Thoracic aorta (tissue), 2 donors: Measurements from ENCODE around the gene SSPN. TPM values are rescaled to one million over a fixed set of nuclear protein-coding genes. Genes with fewer than 3 reads are reported as not detected.
"Not testable (repeated sequence)": the region's sequence is repeated elsewhere in the genome, so short reads cannot be mapped to it uniquely, and the experiment has no call there.

Experiments
- ATAC-seq: fragments of 150-250 bp; one replicate; pipeline ENCODE4 v1.8.0; 2017; ENCODE audit warnings: low read depth; ENCODE audit not compliant: insufficient number of reproducible peaks, low FRiP score
- DNase-seq: peaks from one replicate; pipeline ENCODE4 v3.0.0-alpha.2; 2020; ENCODE audit warnings: low spot score
- H3K27ac ChIP-seq, 2 donors: fragments of 200-600 bp; sonication (generic); 1 replicate in 1 of 2; 2 replicates in 1 of 2; pipeline ENCODE4 v1.5.1; 2016; ENCODE audit warnings: mild to moderate bottlenecking in 2 of 2, moderate library complexity in 2 of 2
- H3K27me3 ChIP-seq: fragments of 200-600 bp; sonication (generic); replicated peaks from 2 replicates; pipeline ENCODE4 v1.6.0; 2016; ENCODE audit warnings: mild to moderate bottlenecking; ENCODE audit not compliant: insufficient read depth
- H3K36me3 ChIP-seq: fragments of 200-600 bp; sonication (generic); one replicate; pipeline ENCODE4 v1.5.1; 2016
- H3K4me1 ChIP-seq, 2 donors: fragments of 200-600 bp; sonication (generic); 1 replicate in 1 of 2; 2 replicates in 1 of 2; pipeline versions ENCODE4 v1.5.1 to v1.6.0; 2016; ENCODE audit warnings: low read depth in 2 of 2, mild to moderate bottlenecking in 1 of 2; ENCODE audit not compliant: control insufficient read depth in 1 of 2
- H3K4me3 ChIP-seq: fragments of 200-600 bp; sonication (generic); 2 replicates; pipeline ENCODE4 v1.5.1; 2016; ENCODE audit warnings: mild to moderate bottlenecking
- H3K9me3 ChIP-seq: fragments of 200-600 bp; sonication (generic); 2 replicates; pipeline ENCODE4 v1.5.1; 2016
- total RNA-seq, 2 donors: library from RNA; depleted of rRNA; stranded (reverse); fragments of >200 nt; gene quantifications; one replicate each; pipeline versions ENCODE4 v1.1.0 to v1.2.3, GENCODE V29; 2016
- TF ChIP-seq, protein P1 (sequence below): fragments of 200-600 bp; sonication (generic); IDR thresholded peaks from one replicate; pipeline ENCODE4 v1.5.1; 2019; ENCODE audit warnings: antibody characterized with exemption

The SSPN gene
- total RNA-seq, 2 donors from 2014 or later: 36.7 to 50.9 TPM

- H3K27ac ChIP-seq: no peak overlapping the region
- H3K36me3 ChIP-seq: no peaks in the 10 kb centered on the region
- TF ChIP-seq, protein P1, sequence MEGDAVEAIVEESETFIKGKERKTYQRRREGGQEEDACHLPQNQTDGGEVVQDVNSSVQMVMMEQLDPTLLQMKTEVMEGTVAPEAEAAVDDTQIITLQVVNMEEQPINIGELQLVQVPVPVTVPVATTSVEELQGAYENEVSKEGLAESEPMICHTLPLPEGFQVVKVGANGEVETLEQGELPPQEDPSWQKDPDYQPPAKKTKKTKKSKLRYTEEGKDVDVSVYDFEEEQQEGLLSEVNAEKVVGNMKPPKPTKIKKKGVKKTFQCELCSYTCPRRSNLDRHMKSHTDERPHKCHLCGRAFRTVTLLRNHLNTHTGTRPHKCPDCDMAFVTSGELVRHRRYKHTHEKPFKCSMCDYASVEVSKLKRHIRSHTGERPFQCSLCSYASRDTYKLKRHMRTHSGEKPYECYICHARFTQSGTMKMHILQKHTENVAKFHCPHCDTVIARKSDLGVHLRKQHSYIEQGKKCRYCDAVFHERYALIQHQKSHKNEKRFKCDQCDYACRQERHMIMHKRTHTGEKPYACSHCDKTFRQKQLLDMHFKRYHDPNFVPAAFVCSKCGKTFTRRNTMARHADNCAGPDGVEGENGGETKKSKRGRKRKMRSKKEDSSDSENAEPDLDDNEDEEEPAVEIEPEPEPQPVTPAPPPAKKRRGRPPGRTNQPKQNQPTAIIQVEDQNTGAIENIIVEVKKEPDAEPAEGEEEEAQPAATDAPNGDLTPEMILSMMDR: no peak
- no peaks in the 10 kb centered on the region for H3K27me3 ChIP-seq
- no peaks in the 10 kb centered on the region for H3K9me3 ChIP-seq
- H3K4me3 ChIP-seq: no peak overlapping the region
- H3K4me1 ChIP-seq: peaks cover 0 to 6% of the 10 kb centered on the region in 2 donors
- DNase-seq (no peak), ATAC-seq (no peak)
Measured at GRCh38 chr12:26233631-26234030, 38.3 kb downstream of the SSPN start.

DNA sequence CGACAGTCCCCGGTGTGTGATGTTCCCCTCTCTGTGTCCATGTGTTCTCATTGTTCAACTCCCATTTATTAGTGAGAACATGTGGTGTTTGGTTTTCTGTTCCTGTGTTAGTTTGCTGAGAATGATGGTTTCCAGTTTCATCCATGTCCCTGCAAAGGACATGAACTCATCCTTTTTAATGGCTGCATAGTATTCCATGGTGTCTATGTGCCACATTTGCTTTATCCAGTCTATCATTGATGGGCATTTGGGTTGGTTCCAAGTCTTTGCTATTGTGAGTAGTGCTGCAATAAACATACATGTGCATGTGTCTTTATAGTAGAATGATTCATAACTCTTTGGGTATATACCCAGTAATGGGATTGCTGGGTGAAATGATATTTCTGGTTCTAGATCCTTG, 40.1 kb downstream of the SSPN start:
- H3K4me3 ChIP-seq, DNase-seq, H3K9me3 ChIP-seq, ATAC-seq, H3K27ac ChIP-seq, H3K27me3 ChIP-seq, H3K36me3 ChIP-seq: not testable (repeated sequence)
- peaks cover 6 to 21% of the 10 kb centered on the region in 2 donors for H3K4me1 ChIP-seq

- TF ChIP-seq, protein P1: no peak
- Histone ChIP-seq H3K27ac (peak overlapping the region; percentile 67 to 73), H3K4me1 (peaks cover 6 to 21% of the 10 kb centered on the region in 2 donors), H3K36me3 (no peaks in the 10 kb centered on the region), H3K4me3 (no peak overlapping the region), H3K9me3 (no peaks in the 10 kb centered on the region), H3K27me3 (no peaks in the 10 kb centered on the region)
- DNase-seq (no peak), ATAC-seq (no peak)
Measured at GRCh38 chr12:26238341-26239121, 43.2 kb downstream of the SSPN start.

GRCh38 chr12:26239122-26239851, 43.9 kb downstream of the SSPN start:
- peak; percentile 94 for ATAC-seq
- Histone ChIP-seq H3K4me1 (peaks cover 6 to 21% of the 10 kb centered on the region in 2 donors), H3K27ac (peak overlapping the region; percentile 67 to 73), H3K27me3 (no peaks in the 10 kb centered on the region), H3K9me3 (no peaks in the 10 kb centered on the region), H3K4me3 (no peak overlapping the region), H3K36me3 (no peaks in the 10 kb centered on the region)
- TF ChIP-seq, protein P1: no peak
- peak; percentile 57 for DNase-seq

DNA sequence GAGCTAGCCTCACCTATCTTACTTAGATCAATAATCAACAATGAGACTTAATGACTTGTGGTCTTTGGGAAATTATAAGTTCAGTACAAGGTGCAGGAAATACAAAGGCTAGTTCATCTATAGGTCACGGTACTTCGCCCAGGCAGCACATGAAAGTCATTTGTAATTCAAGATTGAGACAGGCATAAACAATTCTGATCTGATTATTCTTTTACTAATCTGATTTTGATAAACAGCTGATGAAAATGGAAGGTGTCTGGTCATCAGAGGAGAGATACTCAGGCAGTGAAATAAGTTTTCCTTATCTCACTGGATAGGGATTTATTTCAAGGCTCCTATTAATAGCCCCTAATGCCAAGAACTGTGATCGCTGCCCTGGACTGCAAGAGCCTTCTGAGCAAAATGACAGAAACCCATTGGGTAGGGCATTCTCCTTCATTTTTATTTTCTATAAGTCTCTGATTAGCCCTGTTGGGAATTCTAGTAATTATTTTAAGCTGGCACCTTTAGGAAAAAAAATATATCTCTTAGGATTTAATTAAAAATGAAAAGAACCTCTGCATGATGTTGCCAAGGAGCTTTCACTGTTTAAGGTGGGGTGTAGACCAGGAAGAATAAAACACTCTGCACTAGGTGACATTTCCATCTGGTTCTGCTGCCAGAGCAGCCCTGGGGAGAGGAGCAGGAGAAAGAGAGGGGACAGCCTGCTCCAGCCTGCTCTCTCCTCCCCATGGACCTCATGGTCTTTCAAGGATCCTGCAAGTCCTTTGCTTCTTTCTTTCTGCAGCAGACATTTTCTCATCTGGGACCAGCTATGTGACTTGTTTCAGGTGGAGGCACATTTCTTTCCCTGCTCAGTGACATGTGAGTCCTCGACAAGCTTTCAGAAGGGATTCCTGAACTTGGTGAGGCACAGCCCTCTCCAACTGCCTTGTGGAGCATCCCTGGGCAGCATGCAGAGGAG, 44.8 kb downstream of the SSPN start:
- peak overlapping the region; percentile 67 to 73 for H3K27ac ChIP-seq
- DNase-seq (no peak), ATAC-seq (no peak)
- H3K9me3 ChIP-seq: no peaks in the 10 kb centered on the region
- H3K27me3 ChIP-seq: no peaks in the 10 kb centered on the region
- H3K4me1 ChIP-seq: peaks cover 6 to 21% of the 10 kb centered on the region in 2 donors
- H3K4me3 ChIP-seq: no peak overlapping the region
- TF ChIP-seq, protein P1: no peak
- H3K36me3 ChIP-seq: no peaks in the 10 kb centered on the region
